Rectal smooth muscle tissue (tissue), 1 donor: ENCODE measurements around the gene SETSIP.

ENCODE experiments used
- H3K27ac ChIP-seq: one replicate; pipeline ENCODE4 v1.7.0; 2013; ENCODE audit warnings: low read depth, low read length, inconsistent platforms
- H3K27me3 ChIP-seq: one replicate; pipeline ENCODE4 v1.7.0; 2013; ENCODE audit warnings: low read length; ENCODE audit not compliant: control insufficient read depth, insufficient read depth
- H3K36me3 ChIP-seq: one replicate; pipeline ENCODE4 v1.7.0; 2013; ENCODE audit warnings: low read length; ENCODE audit not compliant: control insufficient read depth, insufficient read depth
- H3K4me1 ChIP-seq: one replicate; pipeline ENCODE4 v1.7.0; 2013; ENCODE audit warnings: low read length; ENCODE audit not compliant: control insufficient read depth, insufficient read depth
- H3K4me3 ChIP-seq: one replicate; pipeline ENCODE4 v1.7.0; 2013; ENCODE audit warnings: low read length
- H3K9ac ChIP-seq: one replicate; pipeline ENCODE4 v1.7.0; 2013; ENCODE audit warnings: low read length

Gene SETSIP

GRCh38 chr1:92075311-92075710 is at the start of gene SETSIP:
Gene SETSIP (minus strand): TSS chr1:92075411. CDS start chr1:92075411, 0 bp downstream.
- H3K27ac ChIP-seq = no peak within 1 kb of the TSS
- no peaks in the 10 kb centered on the region for H3K4me1 ChIP-seq
- no peaks in the 10 kb centered on the region for H3K36me3 ChIP-seq

GRCh38 chr1:92123868-92124267 is 48.7 kb upstream of the SETSIP start:
- H3K9ac ChIP-seq = no peak overlapping the region
- H3K4me1 ChIP-seq = no peaks in the 10 kb centered on the region

More at GRCh38 chr1:92075311-92075710, at the start of gene SETSIP:
- H3K27me3 ChIP-seq = no peaks in the 10 kb centered on the region
- no peak within 1 kb of the TSS for H3K9ac ChIP-seq
- H3K4me3 ChIP-seq = no peak within 1 kb of the TSS

GRCh38 chr1:92118826-92119225 is 43.6 kb upstream of the SETSIP start:
- H3K27ac ChIP-seq = no peak overlapping the region
- no peak overlapping the region for H3K9ac ChIP-seq
- H3K27me3 ChIP-seq = no peaks in the 10 kb centered on the region

More at GRCh38 chr1:92123868-92124267, 48.7 kb upstream of the SETSIP start:
- Histone ChIP-seq H3K36me3 (no peaks in the 10 kb centered on the region), H3K27ac (no peak overlapping the region), H3K27me3 (no peaks in the 10 kb centered on the region), H3K4me3 (no peak overlapping the region)

GRCh38 chr1:92117526-92117925 is 42.3 kb upstream of the SETSIP start:
- no peak overlapping the region for H3K27ac ChIP-seq
- H3K4me3 ChIP-seq = no peak overlapping the region

More at GRCh38 chr1:92118826-92119225, 43.6 kb upstream of the SETSIP start:
- Histone ChIP-seq H3K4me1 (no peaks in the 10 kb centered on the region), H3K4me3 (no peak overlapping the region), H3K36me3 (peaks cover 3% of the 10 kb centered on the region)

GRCh38 chr1:92108631-92109030 is 33.4 kb upstream of the SETSIP start:
- no peak overlapping the region for H3K9ac ChIP-seq
- no peak overlapping the region for H3K4me3 ChIP-seq
- H3K27ac ChIP-seq = no peak overlapping the region
- no peaks in the 10 kb centered on the region for H3K4me1 ChIP-seq
- H3K27me3 ChIP-seq = no peaks in the 10 kb centered on the region
- H3K36me3 ChIP-seq = no peaks in the 10 kb centered on the region

More at GRCh38 chr1:92117526-92117925, 42.3 kb upstream of the SETSIP start:
- Histone ChIP-seq H3K4me1 (no peaks in the 10 kb centered on the region), H3K27me3 (no peaks in the 10 kb centered on the region), H3K36me3 (peaks cover 3% of the 10 kb centered on the region), H3K9ac (no peak overlapping the region)

DNA sequence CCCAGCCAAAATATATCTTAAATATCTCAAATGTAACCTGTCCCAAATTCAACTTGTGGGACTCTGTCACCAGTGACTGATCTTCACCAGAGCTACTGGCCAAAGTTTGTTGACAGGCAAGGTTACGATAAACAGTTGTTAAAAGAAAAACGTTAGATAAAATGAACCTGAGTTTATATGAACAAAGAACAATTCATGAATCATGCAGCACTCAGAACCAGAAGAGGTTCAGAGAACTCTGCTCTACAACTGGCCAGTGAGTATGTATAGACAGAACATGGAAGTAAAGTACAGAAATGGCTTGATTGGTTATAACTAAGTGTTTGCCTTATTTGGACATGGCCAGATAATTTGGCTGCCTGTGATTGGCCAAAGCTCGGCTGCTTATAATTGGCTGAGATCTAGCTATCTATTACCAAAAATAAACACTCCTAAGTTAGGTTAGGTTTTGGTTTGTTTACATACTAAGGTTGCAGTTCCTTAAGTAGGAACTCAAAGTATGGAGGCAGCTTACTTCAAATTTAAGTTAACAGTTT is 30.4 kb upstream of the SETSIP start:
- Histone ChIP-seq H3K4me1 (no peaks in the 10 kb centered on the region), H3K9ac (no peak overlapping the region), H3K27ac (no peak overlapping the region), H3K36me3 (no peaks in the 10 kb centered on the region), H3K4me3 (no peak overlapping the region), H3K27me3 (no peaks in the 10 kb centered on the region)

DNA sequence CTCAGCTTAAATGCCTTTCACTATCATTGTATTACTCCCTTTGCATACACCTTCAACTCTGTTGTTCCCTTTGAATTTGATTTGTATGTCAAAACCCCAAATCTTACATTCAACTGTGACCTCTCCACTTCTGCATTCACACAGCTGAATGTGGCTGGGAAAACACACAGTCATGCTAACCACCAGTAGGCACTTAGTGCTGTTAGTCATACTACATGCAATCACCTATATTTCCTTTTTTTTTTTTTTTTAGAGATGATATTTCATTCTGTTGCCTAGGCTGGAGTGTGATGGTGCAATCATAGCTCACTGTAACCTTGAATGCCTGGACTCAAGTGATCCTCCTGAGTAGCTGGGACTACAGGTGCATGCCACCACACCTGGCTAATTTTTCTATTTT is 21.1 kb upstream of the SETSIP start:
- H3K36me3 ChIP-seq = no peaks in the 10 kb centered on the region
- no peaks in the 10 kb centered on the region for H3K4me1 ChIP-seq
- no peaks in the 10 kb centered on the region for H3K27me3 ChIP-seq
- no peak overlapping the region for H3K27ac ChIP-seq
- H3K9ac ChIP-seq = no peak overlapping the region
- H3K4me3 ChIP-seq = no peak overlapping the region

DNA sequence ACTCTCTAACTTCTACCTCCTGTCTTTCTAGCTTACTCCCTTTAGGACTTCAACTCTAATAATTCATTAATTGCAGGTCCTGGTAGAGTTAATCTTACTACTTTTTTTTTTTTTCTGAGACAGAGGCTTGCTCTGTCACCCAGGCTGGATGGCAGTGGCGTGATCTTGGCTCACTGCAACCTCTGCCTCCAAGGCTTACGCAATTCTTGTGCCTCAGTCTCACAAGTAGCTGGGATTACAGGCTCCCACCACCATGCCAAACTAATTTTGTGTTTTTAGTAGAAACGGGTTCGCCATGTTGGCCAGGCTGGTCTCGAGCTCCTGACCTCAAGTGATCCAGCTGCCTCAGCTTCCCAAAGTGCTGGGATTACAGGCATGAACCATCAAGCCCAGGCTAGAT is 20.7 kb upstream of the SETSIP start:
- Histone ChIP-seq H3K9ac (no peak overlapping the region), H3K36me3 (no peaks in the 10 kb centered on the region), H3K27ac (no peak overlapping the region), H3K4me1 (no peaks in the 10 kb centered on the region), H3K27me3 (no peaks in the 10 kb centered on the region), H3K4me3 (no peak overlapping the region)

DNA sequence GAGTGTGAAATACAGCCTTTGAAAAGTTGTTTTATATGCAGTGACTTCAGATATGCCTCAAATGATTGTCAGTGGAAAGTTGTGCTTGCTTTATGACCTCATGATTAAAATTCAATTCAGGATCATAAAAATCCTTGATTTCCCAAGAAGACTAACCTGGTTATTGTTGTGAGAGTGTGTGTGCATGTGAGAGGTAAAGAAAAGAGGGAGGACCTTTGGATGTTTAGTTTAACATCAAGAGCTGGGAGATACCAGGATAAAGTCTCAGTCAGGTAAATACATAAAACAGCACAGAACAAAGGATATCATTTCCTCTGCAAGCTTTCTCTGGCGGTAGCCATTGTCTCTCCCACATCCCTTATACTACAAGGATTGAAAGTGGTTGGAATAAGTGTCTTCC is 19.4 kb upstream of the SETSIP start:
- no peaks in the 10 kb centered on the region for H3K36me3 ChIP-seq
- H3K9ac ChIP-seq = no peak overlapping the region
- no peaks in the 10 kb centered on the region for H3K4me1 ChIP-seq
- H3K27ac ChIP-seq = no peak overlapping the region
- no peaks in the 10 kb centered on the region for H3K27me3 ChIP-seq
- no peak overlapping the region for H3K4me3 ChIP-seq

DNA sequence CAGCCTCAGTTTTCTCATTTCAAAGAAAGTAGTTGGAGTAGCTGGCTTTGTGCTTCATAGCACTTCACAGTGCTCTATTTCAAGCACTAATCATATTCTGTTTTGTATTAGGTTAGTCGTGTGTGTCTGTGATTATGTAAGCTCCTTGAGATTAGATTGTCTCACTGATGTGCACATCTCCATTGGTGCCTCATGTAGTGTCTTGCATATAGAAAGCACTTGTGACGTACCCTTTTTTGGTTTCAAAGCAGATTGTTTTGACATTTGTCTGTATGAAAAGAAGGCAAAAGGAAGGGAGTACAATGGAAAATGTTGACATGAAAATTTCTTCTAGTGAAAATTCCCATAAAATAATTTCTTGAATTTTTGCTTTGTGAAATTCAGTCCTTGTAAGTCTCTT is 18.9 kb upstream of the SETSIP start:
- no peaks in the 10 kb centered on the region for H3K4me1 ChIP-seq
- H3K27ac ChIP-seq = no peak overlapping the region
- no peak overlapping the region for H3K9ac ChIP-seq
- no peaks in the 10 kb centered on the region for H3K36me3 ChIP-seq
- H3K4me3 ChIP-seq = no peak overlapping the region
- no peaks in the 10 kb centered on the region for H3K27me3 ChIP-seq

- no peak overlapping the region for H3K27ac ChIP-seq
These were observed 16.4 kb upstream of the SETSIP start for GRCh38 chr1:92091625-92092024.

DNA sequence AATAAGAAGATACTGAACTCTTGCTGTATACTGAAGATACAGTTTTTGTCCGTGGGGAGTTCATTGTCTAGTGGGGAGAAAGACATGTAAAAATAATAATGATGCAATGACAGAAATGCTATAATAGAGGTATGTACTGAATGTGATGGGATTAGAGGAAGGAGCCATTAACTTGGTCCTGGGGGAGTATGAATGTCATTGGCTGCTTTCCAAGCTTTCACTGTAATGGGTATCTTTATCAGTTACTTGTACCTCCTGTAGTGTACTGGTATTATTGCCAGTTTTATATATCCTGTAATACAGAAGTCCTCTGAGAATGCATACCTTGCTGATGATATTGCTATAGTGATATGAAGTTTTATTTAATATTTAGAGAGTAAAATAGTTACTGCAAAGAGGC is 12.3 kb upstream of the SETSIP start:
- no peak overlapping the region for H3K9ac ChIP-seq
- no peaks in the 10 kb centered on the region for H3K36me3 ChIP-seq
- H3K4me3 ChIP-seq = no peak overlapping the region
- no peak overlapping the region for H3K27ac ChIP-seq
- H3K4me1 ChIP-seq = no peaks in the 10 kb centered on the region
- H3K27me3 ChIP-seq = no peaks in the 10 kb centered on the region

More at GRCh38 chr1:92091625-92092024, 16.4 kb upstream of the SETSIP start:
- H3K36me3 ChIP-seq = no peaks in the 10 kb centered on the region
- H3K4me3 ChIP-seq = no peak overlapping the region
- no peaks in the 10 kb centered on the region for H3K4me1 ChIP-seq
- no peaks in the 10 kb centered on the region for H3K27me3 ChIP-seq
- no peak overlapping the region for H3K9ac ChIP-seq

- H3K27me3 ChIP-seq = no peaks in the 10 kb centered on the region
- no peaks in the 10 kb centered on the region for H3K36me3 ChIP-seq
- no peak overlapping the region for H3K27ac ChIP-seq
- no peak overlapping the region for H3K4me3 ChIP-seq
- no peak overlapping the region for H3K9ac ChIP-seq
- H3K4me1 ChIP-seq = peaks cover 2% of the 10 kb centered on the region
These were observed 10.5 kb upstream of the SETSIP start for GRCh38 chr1:92085727-92086126.
